Mucosa of gallbladder (tissue), 1 donor: ENCODE measurements around the gene TAF1B. TPM values are rescaled to one million over a fixed set of nuclear protein-coding genes. Genes with fewer than 3 reads are reported as not detected.

Source experiments
- total RNA-seq: library from RNA; stranded (reverse); gene quantifications from one replicate; pipeline ENCODE4 v1.2.1, GENCODE V29; 2021
- donor health status: DM: no; HTN: no; CAD: no.

Gene TAF1B
- total RNA-seq, 1 donor from 2014 or later = 14.8 TPM

Other genes with a start within 250 kb of the TAF1B start
- gene YWHAQ, start 212.5 kb upstream of the TAF1B start, total RNA-seq = 250 TPM
- 7.2 TPM for gene GRHL1, start 108.2 kb downstream of the TAF1B start, total RNA-seq
- 22.8 TPM for gene KLF11, start 200.1 kb downstream of the TAF1B start, total RNA-seq
- 27.8 TPM for gene CYS1, start 236.9 kb downstream of the TAF1B start, total RNA-seq